ENCODE measurements around the gene FAM131B.
A peak's percentile ranks its signal among the peaks of the same experiment; 100 is the strongest.

FAM131B gene

GRCh38 chr7:143356414-143357050 lies 6.0 kb downstream of the FAM131B start:
- DNase-seq, result no peak

DNA sequence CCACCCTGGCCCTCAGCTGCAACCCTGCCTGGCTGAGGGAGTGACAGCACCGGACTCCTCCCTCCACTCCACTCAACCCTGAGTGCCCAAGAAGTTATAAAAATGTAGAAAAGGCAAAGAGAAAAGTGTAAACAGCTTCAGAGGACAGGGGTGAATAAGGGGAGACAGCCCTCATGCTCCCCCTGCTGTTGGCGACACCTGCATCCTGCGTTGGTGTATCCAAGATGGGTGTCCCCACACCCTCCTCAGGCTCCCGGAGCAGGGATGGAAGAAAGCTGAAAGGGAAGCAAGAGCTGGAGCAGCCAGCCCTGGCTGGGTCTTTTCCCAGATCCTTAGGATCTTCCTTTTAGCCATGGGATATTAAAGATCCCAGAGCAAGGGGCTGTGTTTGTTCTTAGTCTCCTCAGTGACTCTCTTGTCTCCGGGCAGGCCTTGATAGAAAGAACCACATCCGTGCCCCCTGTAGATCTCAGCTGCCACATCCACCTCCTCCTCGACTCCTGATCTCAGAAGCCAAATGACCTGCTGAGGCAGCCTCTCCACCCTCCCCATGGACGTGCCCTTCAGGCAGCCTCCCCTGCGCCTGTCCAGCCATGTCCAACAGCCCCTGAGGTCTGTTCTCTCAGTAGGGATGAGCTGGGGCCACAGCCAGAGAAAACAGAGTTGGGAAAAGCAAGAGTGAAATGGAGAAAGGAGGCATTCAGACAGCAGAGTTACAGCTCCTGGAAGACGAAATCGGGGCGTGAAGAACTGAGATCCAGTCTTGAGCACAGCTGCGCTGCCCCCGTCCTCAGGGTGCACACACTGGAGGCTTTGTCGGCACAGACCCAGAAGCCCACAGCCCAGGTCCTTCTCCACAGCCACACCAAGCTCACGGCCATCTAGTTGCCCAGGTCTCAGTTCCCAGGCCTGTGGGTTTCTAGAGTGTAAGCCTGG lies 6.8 kb downstream of the FAM131B start:
- DNase-seq, result no peak

GRCh38 chr7:143354965-143355364 lies 7.5 kb downstream of the FAM131B start:
- DNase-seq, result no peak

DNA sequence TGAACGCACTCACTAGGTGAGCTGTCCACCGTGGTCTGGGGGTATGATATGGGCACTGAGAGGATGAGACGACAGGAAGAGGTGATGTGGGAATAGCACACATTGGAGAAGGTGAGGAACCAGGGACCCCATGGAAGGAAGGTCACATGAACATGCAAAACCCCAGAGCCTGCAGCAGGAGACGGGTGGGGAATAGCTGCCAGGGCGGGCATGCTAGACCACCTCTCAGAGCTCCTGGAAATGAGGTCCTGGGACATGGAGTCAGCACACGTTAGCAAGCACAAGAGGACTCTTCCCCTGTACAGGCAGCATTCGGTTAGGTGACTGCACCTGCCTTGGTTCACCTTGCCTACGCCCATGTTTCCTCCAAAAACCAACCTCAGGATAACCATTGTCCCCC lies 8.1 kb downstream of the FAM131B start:
- no peak for DNase-seq

GRCh38 chr7:143352531-143353002 lies 9.9 kb downstream of the FAM131B start:
- no peak for DNase-seq

DNA sequence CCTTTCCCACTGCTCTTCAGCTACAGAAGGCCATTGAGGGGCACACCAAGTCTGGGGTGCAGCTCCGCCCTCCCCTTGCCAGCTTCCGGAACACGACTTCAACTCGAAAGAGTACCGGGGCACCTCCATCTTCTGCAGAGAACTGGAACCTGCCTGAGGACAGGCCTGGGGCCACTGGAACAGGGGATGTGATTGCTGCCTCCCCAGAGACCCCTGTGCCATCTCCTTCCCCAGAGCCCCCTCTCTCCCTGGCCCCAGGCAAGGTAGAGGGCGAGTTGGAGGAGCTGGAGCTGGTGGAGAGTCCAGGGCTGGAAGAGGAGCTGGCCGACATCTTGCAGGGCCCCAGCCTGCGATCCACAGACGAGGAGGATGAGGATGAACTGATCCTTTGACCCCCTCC lies 10.9 kb downstream of the FAM131B start:
- DNase-seq, result no peak

DNA sequence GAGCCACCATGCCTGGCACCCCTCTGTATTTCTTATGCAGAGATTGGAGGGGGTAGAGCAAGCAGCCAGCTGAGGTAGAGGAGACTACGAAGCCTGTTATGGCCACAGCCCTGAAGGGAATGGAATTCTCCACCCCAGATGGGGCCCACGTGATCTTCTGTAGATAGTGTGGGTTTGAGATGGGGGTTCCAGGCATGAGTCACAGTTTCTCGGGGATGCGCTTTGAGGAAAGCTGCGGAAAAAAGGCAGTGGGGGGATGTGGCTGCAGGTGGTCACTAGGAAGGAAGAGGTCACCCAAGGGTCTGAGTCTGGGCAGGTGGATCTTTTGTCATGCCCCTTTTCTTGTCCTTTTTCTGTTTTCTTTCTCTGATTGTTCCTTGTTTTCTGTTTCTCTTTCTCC lies 11.5 kb downstream of the FAM131B start:
- no peak for DNase-seq

DNA sequence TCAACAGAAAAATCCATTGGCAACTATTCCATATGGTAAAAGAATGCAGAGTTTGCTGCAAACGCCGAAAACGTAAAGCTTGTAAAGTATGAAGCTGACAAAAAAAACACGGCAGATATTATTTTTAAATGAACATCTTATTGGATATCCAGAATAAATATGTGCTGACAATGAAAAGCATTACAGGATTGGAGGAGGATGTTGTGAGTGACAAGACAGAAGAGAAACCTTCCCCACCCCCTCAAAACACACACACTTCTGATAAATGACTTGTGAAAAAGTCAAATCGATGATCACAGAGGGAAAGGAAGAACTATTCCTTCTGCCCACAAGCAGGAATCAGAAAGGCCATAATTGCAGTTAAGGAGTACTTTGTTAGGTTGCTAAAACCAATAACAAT lies 14.6 kb downstream of the FAM131B start:
- no peak for DNase-seq

DNA sequence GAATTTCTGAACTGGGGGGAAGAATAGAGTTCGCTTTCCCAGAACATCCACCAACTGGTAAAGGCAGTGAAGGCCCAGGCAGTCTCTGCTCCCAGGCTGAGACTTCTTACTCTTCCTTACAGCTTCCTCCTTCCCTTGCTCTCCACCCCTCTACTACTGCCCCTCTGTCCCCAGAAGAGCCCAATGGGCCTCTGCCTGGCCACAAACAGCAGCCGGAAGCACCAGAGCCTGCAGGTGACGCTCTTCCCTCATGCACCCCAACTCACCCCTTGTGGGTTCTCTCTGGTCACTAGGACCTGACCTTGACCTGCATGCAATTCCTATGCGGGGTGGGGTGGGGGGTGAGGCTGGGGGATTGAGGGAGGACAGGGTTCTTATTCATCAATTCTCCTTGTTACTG lies 16.5 kb downstream of the FAM131B start:
- no peak for DNase-seq

DNA sequence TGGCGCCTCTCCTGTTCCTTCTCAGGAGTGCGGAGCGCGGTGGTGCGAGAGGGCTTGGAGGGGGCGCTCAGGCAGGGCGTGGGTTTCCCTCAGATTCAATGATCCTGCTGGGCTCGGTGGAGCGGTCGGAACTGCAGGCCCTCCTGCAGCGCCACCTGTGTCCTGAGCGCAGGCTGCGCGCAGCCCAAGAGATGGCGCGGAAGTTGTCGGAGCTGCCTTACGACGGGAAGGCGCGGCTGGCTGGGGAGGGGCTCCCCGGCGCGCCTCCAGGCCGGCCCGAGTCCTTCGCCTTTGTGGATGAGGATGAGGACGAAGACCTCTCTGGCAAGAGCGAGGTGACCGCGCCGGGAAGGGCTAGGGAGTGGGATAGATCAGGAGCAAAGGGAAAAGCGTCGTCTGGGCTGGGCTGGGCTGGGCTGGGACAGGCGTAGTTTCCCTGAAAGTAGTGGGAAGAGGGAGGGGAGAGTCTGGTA lies 17.0 kb downstream of the FAM131B start:
- peak; percentile 41 for DNase-seq

DNA sequence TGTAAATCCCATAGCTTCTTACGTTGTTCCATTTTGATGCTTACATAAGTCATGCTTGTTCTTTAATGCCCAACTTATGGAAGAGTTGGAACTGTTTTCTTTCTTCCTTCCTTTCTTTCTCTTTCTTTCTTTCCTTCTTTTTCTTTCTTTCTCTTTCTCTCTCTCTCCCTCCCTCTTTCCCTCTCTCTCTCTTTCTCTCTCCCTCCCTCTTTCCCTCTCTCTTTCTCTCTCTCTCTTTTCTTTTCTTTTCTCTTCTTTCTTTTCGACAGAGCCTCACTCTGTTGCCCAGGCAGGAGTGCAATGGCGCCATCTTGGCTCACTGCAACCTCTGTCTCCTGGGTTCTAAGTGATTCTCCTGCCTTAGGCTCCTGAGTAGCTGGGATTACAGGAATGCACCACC lies 18.9 kb downstream of the FAM131B start:
- DNase-seq, result no peak

DNA sequence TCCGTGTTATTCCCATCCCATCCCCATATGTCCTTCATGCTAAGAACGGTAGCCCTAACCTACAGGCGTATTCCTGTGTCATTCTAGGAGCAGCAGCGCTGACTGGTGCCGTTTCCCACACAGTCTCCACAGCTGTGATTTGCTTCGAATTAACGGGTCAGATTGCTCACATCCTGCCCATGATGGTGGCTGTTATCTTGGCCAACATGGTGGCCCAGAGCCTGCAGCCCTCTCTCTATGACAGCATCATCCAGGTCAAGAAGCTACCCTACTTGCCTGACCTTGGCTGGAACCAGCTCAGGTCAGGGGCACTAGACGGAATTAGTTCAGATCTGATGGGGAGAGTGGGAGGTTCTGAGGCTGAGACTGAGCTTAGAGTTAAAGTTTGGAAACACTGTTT lies 20.7 kb downstream of the FAM131B start:
- DNase-seq, result no peak

GRCh38 chr7:143337216-143337615 lies 25.3 kb downstream of the FAM131B start:
- no peak for DNase-seq

- DNase-seq, result no peak
These were observed 28.3 kb downstream of the FAM131B start for GRCh38 chr7:143334244-143334643.

DNA sequence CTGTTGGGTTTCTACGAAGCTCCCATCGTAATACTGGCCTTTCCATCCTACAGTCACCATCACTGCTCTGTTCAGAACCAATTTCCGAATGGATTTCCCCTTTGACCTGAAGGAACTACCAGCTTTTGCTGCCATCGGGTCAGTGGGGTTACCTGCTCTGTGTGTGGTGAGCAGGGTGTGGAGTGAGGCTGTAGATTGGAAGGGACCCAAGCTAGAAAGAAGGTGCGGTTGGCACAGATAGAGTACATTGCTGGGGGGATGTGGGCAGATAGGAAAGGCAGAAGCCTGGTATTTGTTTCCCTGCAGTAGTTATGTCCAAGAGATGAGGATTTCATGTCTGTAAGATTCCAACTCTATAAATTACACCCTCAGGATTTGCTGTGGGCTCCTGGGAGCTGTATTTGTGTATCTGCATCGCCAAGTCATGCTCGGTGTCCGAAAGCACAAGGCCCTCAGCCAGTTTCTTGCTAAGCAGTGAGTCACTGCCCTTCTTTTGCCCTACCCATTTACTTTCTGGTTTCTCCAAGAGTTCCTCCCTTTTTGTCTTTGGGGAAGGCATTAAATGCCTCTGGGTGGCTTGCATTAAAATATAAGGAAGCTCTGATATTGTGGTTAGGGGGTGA lies 31.2 kb downstream of the FAM131B start:
- no peak for DNase-seq

DNA sequence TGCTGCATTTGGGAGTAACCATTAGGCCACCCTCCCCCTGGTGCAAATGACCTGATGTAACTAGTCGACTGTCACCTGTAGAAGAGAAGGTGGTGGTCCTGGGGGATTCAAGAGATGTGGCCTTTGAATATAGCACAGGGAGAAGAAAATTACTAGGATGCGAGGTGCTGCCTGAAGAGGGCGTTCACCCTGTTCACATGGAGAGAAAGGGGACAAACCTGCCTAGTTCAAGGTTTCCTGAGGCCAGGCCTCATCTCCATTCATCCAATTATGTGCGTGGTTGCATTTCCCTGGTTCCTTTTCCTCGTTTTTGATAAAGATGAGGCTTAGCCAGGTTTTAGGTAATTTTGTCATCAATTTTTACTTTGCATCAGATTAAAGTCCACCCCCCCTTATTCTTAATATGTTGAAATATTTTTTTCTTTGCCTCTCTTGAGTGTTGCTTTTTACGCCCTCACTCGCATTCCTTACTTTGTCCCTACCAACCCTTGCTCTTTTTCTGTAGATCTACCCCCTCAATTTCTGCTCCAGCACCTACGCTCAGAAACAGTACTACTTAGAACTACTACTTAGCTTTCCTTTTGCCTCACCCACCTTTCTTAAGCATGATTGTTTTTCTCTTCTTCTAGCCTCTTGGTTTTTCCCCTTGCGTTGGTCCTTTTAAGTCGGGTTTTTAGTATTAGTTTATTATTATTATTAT lies 32.9 kb downstream of the FAM131B start:
- DNase-seq, result no peak

DNA sequence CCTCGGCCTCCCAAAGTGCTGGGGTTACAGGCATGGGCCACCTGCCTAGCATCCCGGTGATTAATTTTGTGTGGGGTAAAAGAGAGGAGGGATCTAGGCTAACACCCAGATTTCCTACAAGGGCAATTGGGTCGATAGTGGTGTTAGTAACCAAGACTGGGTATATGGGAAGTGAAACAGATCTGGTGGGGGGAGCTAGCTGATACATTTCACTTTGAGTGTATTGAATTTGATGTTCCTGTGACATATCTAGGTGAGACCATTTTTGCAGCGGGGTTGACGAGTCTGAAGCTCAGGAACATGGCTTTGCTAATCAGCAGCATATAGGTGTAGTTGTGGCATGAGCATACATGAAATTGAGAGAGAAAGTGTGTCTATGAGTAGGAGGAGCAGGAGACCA lies 34.6 kb downstream of the FAM131B start:
- no peak for DNase-seq

GRCh38 chr7:143325240-143325639 lies 37.3 kb downstream of the FAM131B start:
- DNase-seq, result no peak

DNA sequence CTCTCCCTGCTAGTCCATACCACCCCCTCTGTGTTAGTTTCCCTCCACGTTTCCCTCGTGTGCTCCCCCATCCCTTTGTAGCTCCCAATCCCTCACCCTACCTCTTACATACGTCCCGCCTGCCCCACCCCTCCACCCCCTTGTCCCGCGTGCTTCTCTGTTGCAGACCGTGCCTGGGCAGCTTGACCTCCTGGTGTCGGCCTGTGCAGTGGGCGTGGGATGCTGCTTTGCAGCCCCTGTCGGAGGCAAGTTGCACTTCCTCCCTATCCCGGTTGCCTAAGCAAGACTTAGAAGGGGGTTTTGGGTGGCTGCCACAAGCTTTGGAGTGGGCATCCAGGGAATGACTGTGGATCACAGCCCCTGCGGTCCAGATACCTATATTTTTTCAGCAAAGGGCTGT lies 38.9 kb downstream of the FAM131B start:
- no peak for DNase-seq

DNA sequence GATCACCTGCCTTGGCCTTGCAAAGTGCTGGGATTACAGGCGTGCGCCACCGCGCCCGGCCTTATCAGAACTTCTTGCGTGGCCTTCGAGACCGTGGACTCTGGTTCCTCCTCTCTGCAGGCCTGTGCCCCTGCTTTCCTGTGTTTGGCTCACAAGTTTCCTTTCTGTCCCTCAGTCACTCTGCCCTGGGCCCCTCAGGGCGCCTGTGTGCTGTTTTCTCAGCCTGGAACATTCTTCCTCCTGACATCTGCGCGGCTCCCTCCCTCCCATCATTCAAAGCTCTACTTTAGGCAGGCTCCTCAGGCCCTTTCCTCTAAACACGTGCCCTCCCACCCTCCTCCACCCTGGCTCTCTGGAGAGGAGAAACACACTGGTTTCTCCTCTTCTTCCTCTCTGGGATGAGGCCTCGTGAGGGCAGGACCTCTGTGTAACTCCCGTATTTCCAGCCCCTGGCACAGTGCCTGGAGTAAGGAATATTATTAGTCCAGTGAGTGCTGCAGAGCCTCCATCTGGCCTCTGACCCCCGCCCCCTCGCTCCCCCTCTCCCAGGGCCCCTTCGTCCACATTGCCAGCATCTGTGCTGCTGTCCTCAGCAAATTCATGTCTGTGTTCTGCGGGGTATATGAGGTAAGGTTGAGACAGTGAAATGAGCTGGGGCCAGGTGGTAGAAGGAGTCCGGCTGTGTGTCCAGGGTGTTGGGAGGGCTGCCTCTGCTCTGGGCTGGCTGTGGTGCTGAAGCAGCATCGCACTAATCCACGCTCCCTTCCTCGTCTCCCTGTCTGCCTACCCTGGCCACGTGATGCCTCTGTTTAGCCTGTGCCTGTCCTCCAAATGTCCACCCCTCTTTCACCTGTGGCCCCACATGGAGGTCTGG lies 39.5 kb downstream of the FAM131B start:
- DNase-seq, result no peak

DNA sequence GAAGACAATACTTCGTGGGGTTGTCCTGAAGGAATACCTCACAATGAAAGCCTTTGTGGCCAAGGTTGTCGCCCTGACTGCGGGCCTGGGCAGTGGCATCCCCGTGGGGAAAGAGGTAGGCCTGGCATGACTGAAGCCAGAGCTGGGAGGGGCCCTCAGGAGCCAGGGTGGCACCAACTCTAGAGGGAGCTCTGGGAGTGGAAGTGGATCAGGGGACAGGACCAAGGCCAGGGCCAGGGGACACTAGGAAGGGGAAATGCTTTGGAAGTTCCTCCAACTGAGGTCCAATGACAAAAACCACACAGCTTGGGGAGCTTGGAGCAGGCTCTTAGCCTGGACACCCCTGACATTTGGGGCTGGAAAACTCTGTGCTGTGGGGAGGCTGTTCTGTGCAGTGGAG lies 40.8 kb downstream of the FAM131B start:
- no peak for DNase-seq

GRCh38 chr7:143321242-143321641 lies 41.3 kb downstream of the FAM131B start:
- no peak for DNase-seq
